HG03135 (cell line): ENCODE data around the gene ARF5.
"Not testable (repeated sequence)": the region's sequence is repeated elsewhere in the genome, so short reads cannot be mapped to it uniquely, and the experiment has no call there.

Experiments
- ATAC-seq: cut with Tn5 transposase; IDR thresholded peaks from one replicate; pipeline ENCODE4 v1.9.1; 2021; ENCODE audit warnings: mild to moderate bottlenecking, moderate library complexity; ENCODE audit not compliant: unreplicated experiment

Gene ARF5

DNA sequence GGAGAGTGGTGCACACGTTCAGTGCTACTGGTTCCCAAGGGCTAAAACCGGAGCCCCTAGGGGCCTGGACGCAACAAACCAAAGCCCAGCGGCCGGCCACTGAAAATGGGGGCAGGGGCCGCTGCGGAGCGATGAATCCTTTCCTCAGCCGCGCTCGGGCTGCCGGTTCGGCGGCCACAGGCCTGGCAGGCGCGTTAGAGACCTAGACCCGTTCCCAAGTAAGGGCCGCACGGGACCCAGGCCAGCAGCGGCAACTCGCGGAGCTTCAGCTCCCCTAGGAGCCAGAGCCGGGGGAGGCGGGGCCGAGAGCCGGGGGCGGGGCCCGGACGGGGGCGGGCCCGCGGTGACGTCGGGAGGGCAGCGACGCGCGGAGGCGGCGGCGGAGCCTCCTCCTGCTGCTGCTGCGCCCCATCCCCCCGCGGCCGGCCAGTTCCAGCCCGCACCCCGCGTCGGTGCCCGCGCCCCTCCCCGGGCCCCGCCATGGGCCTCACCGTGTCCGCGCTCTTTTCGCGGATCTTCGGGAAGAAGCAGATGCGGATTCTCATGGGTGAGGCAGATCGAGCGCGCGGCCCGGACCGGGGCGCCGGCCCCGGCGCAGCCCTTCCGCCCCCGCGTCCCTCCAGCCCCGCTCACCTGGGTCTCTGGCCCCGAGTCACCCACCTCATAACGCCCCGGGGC is at the start of gene ARF5:
TSS of gene ARF5 (plus strand) at position 393 of the 678 bp plus-strand sequence. CDS start at position 481, 88 bp downstream.
- peak; percentile 83 for ATAC-seq

DNA sequence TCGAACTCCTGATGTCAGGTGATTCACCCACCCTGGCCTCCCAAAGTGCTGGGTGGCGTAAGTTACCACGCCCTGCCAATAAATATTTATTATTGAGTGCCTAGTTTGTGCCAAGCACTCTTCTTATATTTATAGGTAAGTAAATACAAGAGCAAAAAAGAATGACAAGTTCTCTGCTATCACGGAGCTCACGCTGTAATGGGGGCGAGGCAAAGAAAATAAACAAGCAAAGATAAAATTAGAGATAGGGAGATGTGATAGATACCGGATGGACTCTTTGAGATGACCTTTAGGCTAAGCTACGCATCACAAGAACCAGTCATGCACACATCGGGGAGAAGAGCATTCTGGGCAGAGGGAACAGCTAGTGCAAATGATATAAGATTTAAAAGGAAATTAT is 49.1 kb upstream of the ARF5 start:
- ATAC-seq: no peak

DNA sequence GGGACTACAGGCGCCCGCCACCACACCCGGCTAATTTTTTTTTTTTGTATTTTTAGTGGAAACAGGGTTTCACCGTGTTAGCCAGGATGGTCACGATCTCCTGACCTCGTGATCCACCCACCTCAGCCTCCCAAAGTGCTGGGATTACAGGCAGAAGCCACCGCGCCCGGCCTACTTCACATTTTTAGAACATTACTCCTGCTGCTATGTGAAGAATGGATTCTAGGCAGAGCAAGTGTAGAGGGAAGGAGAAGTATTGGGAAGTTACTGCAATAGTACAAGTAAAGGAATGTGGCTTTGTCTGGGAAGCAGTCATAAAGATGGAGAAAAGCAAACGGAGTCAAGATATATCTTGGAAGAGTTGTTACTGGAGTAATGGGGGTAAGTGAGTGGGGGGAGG is 47.8 kb upstream of the ARF5 start:
- not testable (repeated sequence) for ATAC-seq

DNA sequence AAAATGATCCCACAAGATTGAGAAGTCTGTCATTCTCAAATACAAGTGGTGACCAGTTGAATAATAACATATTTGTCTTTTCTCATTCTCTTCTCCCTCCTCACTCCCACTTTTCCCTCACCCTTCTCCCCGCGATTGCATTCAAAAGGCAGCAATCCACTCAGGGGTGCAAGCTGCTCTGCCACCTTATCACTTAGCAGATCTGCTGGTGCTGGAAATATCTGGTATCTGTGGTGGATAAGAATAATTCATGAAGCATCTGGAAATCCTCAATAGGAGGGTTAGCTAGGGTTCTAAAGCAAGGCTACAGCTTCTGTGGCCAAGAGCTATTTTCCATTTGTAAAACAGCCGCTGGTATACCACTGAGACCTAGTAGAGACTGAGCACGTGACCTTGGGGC is 46.7 kb upstream of the ARF5 start:
- no peak for ATAC-seq

DNA sequence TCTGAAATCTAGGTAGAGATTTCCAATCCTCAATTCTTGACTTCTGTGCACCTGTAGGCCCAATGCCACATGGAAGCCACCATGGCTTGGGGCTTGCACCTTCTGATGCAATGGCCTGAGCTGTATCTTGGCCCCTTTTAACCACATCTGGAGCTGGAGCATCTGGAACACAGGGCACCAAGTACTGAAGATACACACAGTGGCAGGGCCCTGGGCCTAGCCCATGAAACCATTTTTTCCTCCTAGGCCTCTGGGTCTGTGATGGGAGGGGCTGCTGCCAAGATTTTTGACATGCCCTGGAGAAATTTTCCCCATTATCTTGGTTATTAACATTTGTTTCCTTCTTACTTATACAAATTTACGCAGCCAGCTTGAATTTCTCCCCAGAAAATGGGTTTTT is 41.9 kb upstream of the ARF5 start:
- ATAC-seq: no peak

DNA sequence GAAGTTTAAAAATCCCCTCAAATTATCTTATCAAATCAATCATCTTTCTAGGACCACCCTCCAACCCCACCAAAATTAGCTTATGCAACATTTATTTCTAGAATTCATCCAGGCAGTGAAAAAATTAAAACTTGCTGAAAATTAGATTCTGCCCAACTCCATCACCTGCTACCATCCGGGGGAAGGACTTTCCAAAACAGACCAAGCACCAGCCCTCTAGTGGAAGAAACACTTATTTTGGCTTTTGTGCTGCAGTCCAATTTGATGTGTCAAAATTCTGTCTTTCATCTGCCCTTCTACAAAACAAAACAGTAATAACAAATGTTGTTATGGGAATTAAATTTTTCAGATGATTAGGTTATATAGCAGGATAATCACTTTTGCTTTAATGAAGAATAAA is 38.0 kb upstream of the ARF5 start:
- ATAC-seq: no peak

DNA sequence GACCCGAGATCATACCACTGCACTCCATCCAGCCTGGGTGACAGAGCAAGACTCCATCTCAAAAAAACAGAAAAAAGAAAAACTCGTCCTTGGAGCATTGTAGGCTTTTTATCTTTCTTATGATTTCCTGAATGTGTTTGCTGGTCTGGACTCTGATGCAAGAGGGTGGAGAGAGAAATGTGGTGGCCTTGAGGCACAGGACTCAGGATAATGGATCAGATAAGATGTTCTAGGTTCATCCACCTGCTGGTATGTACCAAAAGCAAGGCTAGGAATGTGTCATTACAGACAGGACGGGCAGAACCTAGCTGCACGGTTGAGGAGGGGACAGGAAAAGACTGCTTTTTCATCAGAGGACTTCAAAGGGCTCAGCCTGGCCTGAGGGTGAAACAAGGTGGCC is 36.3 kb upstream of the ARF5 start:
- ATAC-seq: no peak

DNA sequence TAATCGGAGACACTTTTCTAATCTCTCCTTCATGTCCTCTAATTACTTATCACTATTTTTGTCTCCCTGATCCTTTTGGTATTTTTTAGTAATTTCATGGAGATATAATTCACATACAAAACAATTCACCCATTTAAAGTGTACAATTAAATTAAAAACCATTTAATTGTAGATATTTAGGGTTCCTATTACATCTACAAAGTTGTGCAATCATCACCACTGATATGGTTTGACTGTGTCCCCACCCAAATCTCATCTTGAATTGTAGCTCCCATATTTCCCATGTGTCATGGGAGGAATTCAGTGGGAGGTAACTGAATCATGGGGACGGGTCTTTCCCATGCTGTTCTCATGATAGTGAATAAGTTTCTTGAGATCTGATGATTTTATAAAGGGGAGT is 31.8 kb upstream of the ARF5 start:
- ATAC-seq: no peak

DNA sequence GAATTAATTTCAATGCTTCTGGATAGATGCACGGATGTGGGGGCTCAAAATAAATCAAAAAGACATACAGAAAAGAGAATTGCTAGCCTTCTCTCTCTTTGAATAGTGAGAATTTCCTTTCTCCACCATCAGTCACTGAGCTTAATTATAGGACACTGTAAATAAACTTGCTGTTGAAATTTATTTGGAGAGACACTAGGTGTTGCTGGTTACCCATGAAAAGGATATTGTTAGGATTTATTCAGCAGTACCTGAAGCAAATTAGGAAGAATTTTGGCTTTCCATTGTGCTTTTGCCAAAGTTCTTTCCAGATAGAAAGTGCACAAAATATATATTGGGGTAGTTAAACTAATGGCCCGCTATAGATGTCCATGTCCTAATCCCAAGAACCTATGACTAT is 30.4 kb upstream of the ARF5 start:
- no peak for ATAC-seq

DNA sequence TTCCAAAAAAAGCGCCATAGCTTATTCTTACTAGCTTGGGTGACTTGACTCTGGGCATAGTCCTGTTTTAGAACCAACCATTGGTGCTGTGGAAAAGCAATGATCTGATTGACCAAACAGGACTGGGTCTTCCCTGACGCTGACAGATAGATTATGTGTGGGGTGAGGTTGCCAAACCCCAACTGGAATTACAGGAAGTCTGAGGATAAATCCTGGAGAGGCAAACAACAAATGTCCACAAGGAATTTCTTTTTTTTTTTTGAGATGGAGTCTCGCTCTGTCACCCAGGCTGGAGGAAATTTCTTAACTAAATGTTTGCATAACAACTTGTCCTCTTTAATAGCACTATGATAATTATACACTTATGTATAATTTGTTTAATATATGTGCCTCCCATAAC is 22.0 kb upstream of the ARF5 start:
- no peak for ATAC-seq

DNA sequence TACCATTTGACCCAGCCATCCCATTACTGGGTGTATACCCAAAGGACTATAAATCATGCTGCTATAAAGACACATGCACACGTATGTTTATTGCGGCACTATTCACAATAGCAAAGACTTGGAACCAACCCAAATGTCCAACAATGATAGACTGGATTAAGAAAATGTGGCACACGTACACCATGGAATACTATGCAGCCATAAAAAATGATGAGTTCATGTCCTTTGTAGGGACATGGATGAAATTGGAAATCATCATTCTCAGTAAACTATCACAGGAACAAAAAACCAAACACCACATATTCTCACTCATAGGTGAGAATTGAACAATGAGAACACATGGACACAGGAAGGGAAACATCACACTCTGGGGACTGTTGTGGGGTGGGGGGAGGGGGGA is 20.2 kb upstream of the ARF5 start:
- not testable (repeated sequence) for ATAC-seq

DNA sequence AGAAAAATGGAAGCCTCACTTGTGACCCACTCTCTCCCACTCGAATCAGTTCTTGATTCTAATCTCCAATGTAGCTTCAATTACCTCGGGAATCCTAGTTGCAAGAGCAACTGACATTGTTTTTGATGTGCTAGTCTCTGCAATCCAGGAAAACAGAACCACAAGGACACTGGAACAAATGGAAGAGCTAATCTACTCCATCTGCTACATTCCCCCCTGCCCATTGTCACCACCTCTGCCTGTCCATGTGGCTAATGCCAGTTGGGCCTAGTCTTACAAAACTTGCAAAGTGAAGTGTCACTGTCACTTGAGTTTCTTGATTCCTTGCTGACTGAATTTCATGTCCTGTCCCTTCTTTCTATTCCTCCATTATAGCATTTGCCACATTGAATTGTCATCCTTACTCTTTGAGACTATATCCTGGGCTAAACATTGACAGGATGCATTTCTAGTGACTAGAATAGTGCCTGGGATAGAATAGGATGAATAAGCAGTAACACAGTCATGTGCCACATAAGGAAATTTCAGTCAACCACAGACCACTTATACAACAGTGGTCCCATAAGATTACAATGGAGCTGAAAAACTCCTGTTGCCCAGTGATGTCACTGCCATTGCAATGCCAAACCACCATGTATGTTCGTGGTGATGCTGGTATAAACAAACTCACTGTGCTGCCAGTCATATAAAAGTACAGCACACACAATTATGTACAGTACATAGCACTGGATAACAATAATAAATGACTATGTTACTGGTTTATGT is 16.3 kb upstream of the ARF5 start:
- no peak for ATAC-seq

DNA sequence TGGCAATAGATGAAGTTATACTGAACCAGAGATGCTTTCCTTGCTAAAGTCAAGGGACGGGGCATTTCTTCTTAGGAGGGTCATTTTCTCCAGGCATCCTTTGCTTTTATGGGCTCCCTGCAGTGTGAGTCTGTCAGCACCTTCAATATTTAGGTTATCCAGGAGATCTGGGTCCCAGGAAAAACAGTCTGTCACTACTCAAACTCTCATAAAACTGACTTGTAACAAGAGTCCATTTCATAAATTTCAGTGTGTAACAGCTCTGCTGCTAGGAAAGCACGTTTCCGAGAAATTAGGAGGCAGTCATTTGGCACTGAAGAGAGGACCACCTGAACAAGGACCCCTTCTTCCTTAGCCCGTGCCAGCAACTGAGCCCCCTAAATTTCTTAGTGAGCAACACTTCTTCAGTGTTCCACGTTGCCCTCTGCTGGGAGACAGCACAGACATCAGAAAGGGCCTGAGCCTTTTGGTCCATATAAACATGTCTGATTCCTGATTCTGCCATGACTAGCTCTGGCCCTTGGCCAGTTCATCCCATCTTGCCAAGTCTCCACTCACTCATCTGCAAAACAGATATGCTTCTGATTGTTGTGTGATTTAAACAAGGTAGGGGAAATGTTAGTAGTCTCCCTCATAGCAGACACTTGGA is 10.1 kb upstream of the ARF5 start:
- ATAC-seq: no peak

DNA sequence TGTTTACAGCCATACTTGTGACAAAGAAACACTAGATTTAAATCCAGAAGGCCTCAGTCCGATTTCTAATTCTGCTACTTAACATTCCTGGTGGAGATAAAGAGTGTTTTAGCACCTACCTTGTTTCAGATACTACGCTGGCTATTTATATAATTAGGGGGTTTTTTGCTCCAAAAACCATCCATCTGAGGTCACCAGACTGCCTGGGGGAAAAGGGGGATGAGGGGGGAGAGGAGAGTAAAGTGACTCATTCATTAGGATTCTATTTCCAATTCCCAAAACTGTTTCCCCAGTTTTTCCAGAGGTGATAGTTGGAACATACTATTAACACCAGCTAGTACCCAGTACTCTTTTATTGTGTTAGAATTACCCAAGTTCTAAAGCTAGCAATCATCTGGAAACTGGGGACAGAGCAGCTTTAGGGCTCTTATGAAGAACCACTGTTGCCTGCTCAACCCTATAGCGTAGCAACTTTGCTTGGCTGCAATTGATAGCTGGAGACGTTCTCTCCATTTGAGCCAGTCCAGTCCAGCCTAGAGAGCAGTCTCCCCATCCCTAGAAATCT is 9.4 kb upstream of the ARF5 start:
- ATAC-seq: no peak

DNA sequence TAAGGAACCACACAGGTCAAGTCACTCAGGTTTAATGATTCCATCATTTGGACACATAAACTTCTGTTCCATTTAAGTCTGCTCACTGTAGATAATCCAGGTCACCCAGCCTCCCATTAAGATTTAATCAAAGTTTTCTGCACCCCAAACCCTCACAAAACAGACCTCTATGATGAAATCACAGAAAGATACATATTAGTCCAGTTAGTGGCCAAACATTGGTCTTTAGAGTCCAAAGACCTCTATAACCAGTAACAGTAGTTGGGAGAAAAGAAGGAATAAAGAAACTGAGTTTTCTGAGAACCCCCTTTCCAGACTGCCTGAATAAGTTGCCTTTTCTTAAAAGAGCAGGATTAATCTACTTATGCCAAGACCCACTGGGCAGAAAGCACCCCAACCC is 7.6 kb upstream of the ARF5 start:
- no peak for ATAC-seq

DNA sequence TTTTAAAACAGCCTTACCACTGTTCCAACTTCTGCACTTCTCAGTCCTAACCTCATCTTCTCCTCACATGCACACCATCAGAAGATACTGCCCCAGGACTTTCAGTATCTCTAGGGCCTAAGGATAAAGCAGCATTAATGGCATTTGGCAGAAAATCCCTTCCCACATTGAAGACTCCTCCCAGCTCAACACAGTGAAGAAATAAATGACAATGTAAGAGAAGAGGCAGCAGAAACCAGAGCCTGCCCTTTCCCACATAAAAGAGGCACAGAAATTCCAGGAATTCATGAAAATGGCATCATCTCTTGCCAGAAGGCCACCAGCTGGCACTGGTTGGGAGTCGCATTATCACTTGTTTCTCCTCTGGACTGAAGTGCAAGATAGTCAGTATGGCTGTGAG is 6.5 kb upstream of the ARF5 start:
- ATAC-seq: no peak

DNA sequence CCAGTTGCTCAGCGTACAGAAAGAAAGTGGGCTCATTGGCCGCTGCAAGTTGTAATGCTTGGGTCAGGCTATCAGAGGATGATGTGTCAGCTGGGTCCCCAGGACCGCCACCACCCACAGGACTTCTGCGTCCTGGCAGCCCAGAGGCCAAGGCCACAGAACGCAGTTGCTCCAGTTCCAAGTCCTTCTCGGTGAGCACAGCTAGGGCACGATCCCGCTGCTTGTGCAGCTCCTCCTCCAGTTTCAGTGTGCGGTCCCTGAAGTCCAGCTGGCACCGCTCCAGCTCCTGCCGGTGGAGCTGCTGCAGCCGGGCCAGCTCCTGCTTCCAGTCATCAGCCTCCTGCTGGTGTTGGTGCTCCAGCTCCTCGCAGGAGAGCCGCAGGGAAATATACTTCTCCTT is 5.8 kb upstream of the ARF5 start:
- ATAC-seq: no peak

DNA sequence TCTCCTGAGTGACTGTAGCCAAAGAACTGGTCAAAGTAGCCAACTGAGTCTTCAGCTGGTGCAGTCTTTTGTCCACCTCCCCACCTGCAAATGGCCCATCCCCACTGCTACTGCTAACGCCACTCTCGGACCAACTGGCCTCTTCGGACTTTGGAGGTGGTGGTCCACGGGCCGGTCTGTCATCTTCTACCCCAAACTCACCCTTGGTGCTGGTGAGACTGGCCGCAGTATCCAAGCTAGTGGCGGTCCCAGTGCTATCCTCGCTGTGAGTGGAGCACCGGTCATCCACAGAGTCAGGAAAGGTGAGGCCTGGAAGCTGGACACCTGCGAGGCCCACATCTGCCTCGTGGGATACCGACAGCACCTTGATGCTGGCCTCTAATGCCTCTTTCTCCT is 3.6 kb upstream of the ARF5 start:
- ATAC-seq: no peak

DNA sequence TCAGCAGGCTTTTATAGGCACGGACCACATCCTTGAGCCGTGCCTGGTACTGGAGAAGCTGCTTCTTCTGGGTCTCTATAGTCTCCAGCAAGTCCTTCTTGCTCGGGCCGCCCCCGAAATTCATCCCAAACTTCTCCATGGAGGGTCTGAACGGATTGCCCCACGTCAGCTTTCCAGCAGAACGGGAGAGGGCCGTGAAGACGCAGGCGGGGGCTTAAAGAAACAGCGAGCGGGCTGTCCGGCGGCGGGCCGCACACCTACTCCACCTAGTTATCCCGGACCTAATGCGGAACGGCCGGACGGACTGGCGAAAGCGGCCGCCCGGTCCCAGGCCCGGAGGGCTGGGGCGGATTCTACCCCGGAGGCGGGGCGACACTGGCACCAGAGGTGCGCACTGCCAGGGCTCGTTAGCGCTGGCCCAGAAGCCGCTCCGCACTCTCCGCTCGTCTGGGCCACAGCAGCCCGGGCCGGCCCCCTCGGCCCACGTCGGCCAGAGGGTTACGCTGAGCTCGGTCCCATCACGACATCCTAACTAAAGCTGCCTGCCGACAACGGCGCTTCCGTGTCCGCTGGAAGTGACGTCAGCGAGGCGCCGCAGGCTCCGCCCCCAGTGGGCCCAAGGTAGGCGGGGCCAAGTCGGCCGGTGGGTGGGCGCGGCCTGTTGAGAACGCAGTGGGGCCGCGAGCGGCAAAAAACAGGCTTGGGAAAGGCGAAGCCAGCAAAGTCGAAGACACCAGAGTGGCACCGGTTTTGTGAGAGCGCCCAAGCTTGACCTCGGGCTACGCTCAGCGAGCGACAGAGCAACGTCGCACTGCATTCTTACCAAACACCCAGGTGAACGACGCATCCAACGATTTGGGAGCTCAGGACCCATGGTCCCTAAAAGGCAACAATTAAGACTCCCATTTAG is 2.9 kb upstream of the ARF5 start, which contains the start of gene GCC1:
TSS of gene GCC1 (minus strand) at position 553 of the 910 bp plus-strand sequence. CDS start at position 139, 414 bp downstream.
- peak; percentile 81 for ATAC-seq

DNA sequence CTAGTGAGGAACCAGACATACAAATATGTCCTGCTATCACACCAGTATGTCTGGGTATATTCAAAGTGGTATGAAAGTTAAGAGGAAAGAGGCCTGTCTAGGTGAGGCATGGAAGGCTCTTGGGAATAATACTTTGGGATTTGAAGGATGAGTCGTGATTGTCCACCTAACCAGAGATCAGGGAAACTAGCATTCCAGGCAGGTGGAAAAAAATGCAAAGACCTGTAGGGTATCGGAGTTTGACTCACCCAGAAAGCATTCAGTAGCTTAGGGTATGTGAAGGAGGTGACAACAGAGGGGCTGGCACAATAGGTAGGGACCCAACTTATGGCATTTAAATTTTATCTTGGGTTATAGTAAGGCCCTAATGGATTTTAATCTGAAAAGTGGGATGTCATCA is 1.9 kb upstream of the ARF5 start:
- ATAC-seq: no peak

DNA sequence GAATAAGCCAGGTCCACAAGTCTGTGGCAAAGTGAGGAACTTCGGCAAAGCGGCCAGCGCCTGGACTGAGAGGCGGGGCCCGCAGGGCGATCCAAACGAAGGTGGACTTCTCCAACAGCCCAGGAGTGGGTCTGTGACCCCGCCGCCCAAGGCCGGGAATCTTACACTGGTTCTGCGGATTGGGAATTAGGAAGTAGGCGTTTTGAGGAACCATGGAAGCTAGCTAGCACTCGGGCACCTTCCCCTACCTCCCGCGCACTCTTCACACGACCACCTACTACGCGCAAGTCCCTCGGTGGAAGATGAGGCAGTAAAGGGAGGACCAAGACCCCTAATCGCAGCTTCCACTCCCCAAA is 570 bp upstream of the ARF5 start:
- no peak for ATAC-seq
